Keratinocyte (primary cell): ENCODE measurements around the gene MAML2. TPM values are rescaled to one million over a fixed set of nuclear protein-coding genes. Genes with fewer than 3 reads are reported as not detected.

ENCODE experiments used
- DNase-seq: peaks from one replicate; pipeline ENCODE4 v3.0.0-alpha.2; 2011; ENCODE audit warnings: low read depth, missing footprints, low spot score
- FAIRE-seq: peaks from 2 replicates; lab custom pipeline; 2011; peaks lifted over from hg19 to GRCh38; lab: Jason Lieb, UNC
- H2AFZ ChIP-seq: 2 replicates; pipeline ENCODE4 v1.6.0; 2012; ENCODE audit warnings: low read length, control low read depth, inconsistent platforms; ENCODE audit not compliant: control insufficient read depth
- H3K27ac ChIP-seq: 2 replicates; pipeline ENCODE4 v1.5.1; 2011; ENCODE audit warnings: low read length; ENCODE audit not compliant: control insufficient read depth, insufficient read depth
- H3K27me3 ChIP-seq: 3 replicates; pipeline ENCODE4 v1.6.0; 2011; ENCODE audit warnings: low read length; ENCODE audit not compliant: control insufficient read depth, insufficient read depth; ENCODE audit errors: extremely low read depth
- H3K36me3 ChIP-seq, 2 experiments: 2 replicates in 1 of 2; 3 replicates in 1 of 2; pipeline ENCODE4 v1.5.1; 2011; ENCODE audit warnings: low read length in 2 of 2, mild to moderate bottlenecking in 1 of 2; ENCODE audit not compliant: control insufficient read depth in 2 of 2, insufficient read depth in 2 of 2; ENCODE audit errors: extremely low read depth in 1 of 2
- H3K4me1 ChIP-seq: 3 replicates; pipeline ENCODE4 v1.5.1; 2011; ENCODE audit warnings: low read length; ENCODE audit not compliant: control insufficient read depth, insufficient read depth; ENCODE audit errors: extremely low read depth
- H3K4me2 ChIP-seq: 3 replicates; pipeline ENCODE4 v1.6.0; 2011; ENCODE audit warnings: low read depth, low read length; ENCODE audit not compliant: control insufficient read depth, insufficient read depth; ENCODE audit errors: extremely low read depth
- H3K4me3 ChIP-seq, 3 experiments: fragments of 200-600 bp in 1 of 3; sonication (generic) in 1 of 3; 2 replicates in 2 of 3; 3 replicates in 1 of 3; pipeline ENCODE4 v1.5.1; 2011 to 2016; ENCODE audit warnings: low read length in 3 of 3, mild to moderate bottlenecking in 3 of 3, control low read depth in 2 of 3, inconsistent platforms in 1 of 3, low read depth in 1 of 3, mixed read lengths in 1 of 3, mixed run types in 1 of 3, moderate library complexity in 1 of 3; ENCODE audit not compliant: control insufficient read depth in 2 of 3, insufficient read depth in 2 of 3; ENCODE audit errors: extremely low read depth in 1 of 3
- H3K79me2 ChIP-seq: 2 replicates; pipeline ENCODE4 v1.6.0; 2012; ENCODE audit warnings: low read length; ENCODE audit not compliant: control insufficient read depth, insufficient read depth
- H3K9ac ChIP-seq: 3 replicates; pipeline ENCODE4 v1.6.0; 2011; ENCODE audit warnings: low read length; ENCODE audit not compliant: control insufficient read depth, insufficient read depth; ENCODE audit errors: extremely low read depth
- H3K9me1 ChIP-seq: 3 replicates; pipeline ENCODE4 v1.6.0; 2011; ENCODE audit warnings: low read length; ENCODE audit not compliant: control insufficient read depth, insufficient read depth; ENCODE audit errors: extremely low read depth
- H3K9me3 ChIP-seq: 2 replicates; pipeline ENCODE4 v1.5.1; 2012; ENCODE audit warnings: low read depth, low read length; ENCODE audit not compliant: control insufficient read depth
- H4K20me1 ChIP-seq: 3 replicates; pipeline ENCODE4 v1.6.0; 2011; ENCODE audit warnings: low read length; ENCODE audit not compliant: control insufficient read depth, insufficient read depth; ENCODE audit errors: extremely low read depth
- CTCF ChIP-seq, 3 experiments: IDR thresholded peaks in 1 of 3; conservative IDR thresholded peaks in 1 of 3; optimal IDR thresholded peaks in 1 of 3; 2 replicates in 2 of 3; 3 replicates in 1 of 3; pipeline versions ENCODE3 to v1.5.1; 2011; ENCODE audit warnings: low read length in 3 of 3, mild to moderate bottlenecking in 3 of 3, moderate library complexity in 2 of 3, control low read depth in 1 of 3, inconsistent platforms in 1 of 3; ENCODE audit not compliant: insufficient read depth in 2 of 3; ENCODE audit errors: extremely low read depth in 1 of 3
- EZH2 ChIP-seq: IDR thresholded peaks from one replicate; pipeline ENCODE4 v1.6.1; 2012; ENCODE audit warnings: inconsistent platforms, mild to moderate bottlenecking, low read length, moderate library complexity
- dilution Hi-C: fragments of 300-500 bp; cut with MboI; formaldehyde crosslinking; loops from one replicate; pipeline ENCODE4 v1.7.0; 2020; ENCODE audit warnings: low sequenced_read_pairs; ENCODE audit not compliant: extremely low pct_ligation_motif_present
- polyA plus RNA-seq, 5 experiments: library from polyadenylated mRNA; depleted of rRNA in 3 of 5; stranded (reverse) in 3 of 5; stranded (forward) in 1 of 5; unstranded in 1 of 5; fragments of >200 nt; gene quantifications; 1 replicate in 1 of 5; 2 replicates in 3 of 5; 3 replicates in 1 of 5; pipeline versions ENCODE4 v1.2.1 to v1.2.3, GENCODE V29; 2011 to 2012; ENCODE audit warnings: missing spikeins in 2 of 5, low read depth in 1 of 5, low replicate concordance in 1 of 5

MAML2 gene
- polyA plus RNA-seq, 1 donor (not counting 4 experiments of a cell fraction or from before 2014, with no cell fraction given) = 4.2 TPM

DNA sequence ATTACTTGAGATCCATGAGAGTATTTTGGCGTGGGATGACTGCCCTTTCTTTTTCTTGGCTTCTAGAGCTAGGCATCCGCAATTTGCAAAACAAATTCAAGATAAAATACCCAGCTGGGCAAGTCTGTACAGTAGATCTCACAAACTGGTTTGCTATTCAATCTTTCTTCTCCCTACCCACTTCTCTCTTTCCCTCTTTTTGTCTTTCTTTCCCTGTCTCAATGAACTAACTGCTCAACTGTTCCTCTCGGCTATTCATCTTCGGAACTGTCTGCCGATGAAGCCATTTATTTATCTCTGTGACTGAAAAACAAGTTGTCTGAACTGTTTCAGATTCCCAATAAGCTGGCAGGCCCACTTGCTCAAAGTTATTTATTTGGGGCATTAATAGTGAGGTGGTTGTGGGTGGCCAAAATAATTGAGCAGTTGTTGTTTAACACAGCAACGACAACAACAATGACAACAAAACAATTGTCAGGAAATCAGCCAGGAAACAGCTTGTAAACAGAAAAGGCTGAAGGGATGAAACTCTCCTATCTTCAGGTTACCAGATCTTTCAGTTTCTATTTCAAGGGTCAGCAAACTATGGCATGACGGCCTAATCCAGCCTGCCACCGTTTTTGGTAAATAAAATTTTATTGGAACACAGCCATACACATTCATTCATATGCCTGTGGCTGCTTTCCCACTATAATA is 343.1 kb downstream of the MAML2 start:
- no peak overlapping the region for H3K9ac ChIP-seq
- FAIRE-seq (no peak), DNase-seq (no peak)
- H4K20me1 ChIP-seq = no peaks in the 10 kb centered on the region
- peak overlapping the region; percentile 62 for H3K4me2 ChIP-seq
- H3K27ac ChIP-seq = no peak overlapping the region
- peaks cover 10% of the 10 kb centered on the region for H3K4me1 ChIP-seq
- H3K9me3 ChIP-seq = no peaks in the 10 kb centered on the region
- peak overlapping the region in 1 of 3 experiments; percentile 4 for H3K4me3 ChIP-seq
- peak overlapping the region; percentile 50 for H2AFZ ChIP-seq
- no peaks in the 10 kb centered on the region for H3K27me3 ChIP-seq
- TF ChIP-seq EZH2 = no peak
- no peak for TF ChIP-seq CTCF (optimal IDR thresholded peaks at IDR 0.05 in 1 of 3, IDR thresholded peaks at IDR 0.05 in 1 of 3, conservative IDR thresholded peaks at IDR 0.05 in 1 of 3; ENCODE audit: extremely low read depth in 1 of 3, insufficient read depth in 2 of 3, low read length in 3 of 3)
- H3K36me3 ChIP-seq = no peaks in the 10 kb centered on the region
- dilution Hi-C loops = no loop called here
- no peaks in the 10 kb centered on the region for H3K9me1 ChIP-seq
- H3K79me2 ChIP-seq = no peaks in the 10 kb centered on the region

GRCh38 chr11:95996621-95997235 is 346.3 kb downstream of the MAML2 start:
- Histone ChIP-seq H3K79me2 (no peaks in the 10 kb centered on the region), H3K4me3 (no peak overlapping the region), H3K4me2 (no peak overlapping the region), H3K9me3 (no peaks in the 10 kb centered on the region), H3K27me3 (no peaks in the 10 kb centered on the region), H3K9me1 (no peaks in the 10 kb centered on the region), H3K4me1 (peaks cover 10% of the 10 kb centered on the region), H2AFZ (no peak overlapping the region), H4K20me1 (no peaks in the 10 kb centered on the region), H3K27ac (no peak overlapping the region), H3K36me3 (no peaks in the 10 kb centered on the region), H3K9ac (no peak overlapping the region)
- no peak for TF ChIP-seq EZH2
- no peak for TF ChIP-seq CTCF (optimal IDR thresholded peaks at IDR 0.05 in 1 of 3, IDR thresholded peaks at IDR 0.05 in 1 of 3, conservative IDR thresholded peaks at IDR 0.05 in 1 of 3; ENCODE audit: extremely low read depth in 1 of 3, insufficient read depth in 2 of 3, low read length in 3 of 3)
- no peak for FAIRE-seq
- dilution Hi-C loops = no loop called here
- no peak for DNase-seq
